GM12892 (cell line): Measurements from ENCODE around the gene ASGR1.

Source experiments
- POLR2A ChIP-seq: IDR thresholded peaks from 2 replicates; pipeline ENCODE4 v1.6.1; 2011; ENCODE audit warnings: low read depth, low read length, control low read depth
- POLR2AphosphoS5 ChIP-seq: IDR thresholded peaks from 2 replicates; pipeline ENCODE4 v1.6.1; 2011; ENCODE audit warnings: low read depth, low read length, control low read depth
- TAF1 ChIP-seq: IDR thresholded peaks from 2 replicates; pipeline ENCODE4 v1.6.1; 2011; ENCODE audit warnings: low read depth, mild to moderate bottlenecking, control low read depth, low read length, borderline replicate concordance

- TF ChIP-seq POLR2A (no peak), POLR2AphosphoS5 (no peak), TAF1 (no peak)
Measured at GRCh38 chr17:7176841-7177190, 2.4 kb downstream of the ASGR1 start.
